HUDEP-2 (cell line): Measurements from ENCODE around the gene WFIKKN1.
"Not testable (repeated sequence)": the region's sequence is repeated elsewhere in the genome, so short reads cannot be mapped to it uniquely, and the experiment has no call there.

ENCODE experiments used
- DNase-seq, 76 experiments: peaks; one replicate each; lab custom pipeline; 2025; ENCODE audit not compliant: unreplicated experiment in 76 of 76; lab: John Stamatoyannopoulos, UW

The WFIKKN1 gene

GRCh38 chr16:595094-595528, 35.7 kb upstream of the WFIKKN1 start:
- no peak for DNase-seq

GRCh38 chr16:595942-596735, 34.6 kb upstream of the WFIKKN1 start:
- no peak for DNase-seq

- DNase-seq = no peak
Measured at GRCh38 chr16:596736-597060, 34.1 kb upstream of the WFIKKN1 start.

- DNase-seq = not testable (repeated sequence)
Measured at GRCh38 chr16:597655-598054, 33.1 kb upstream of the WFIKKN1 start.

- DNase-seq = no peak
Measured at GRCh38 chr16:598823-599739, 31.7 kb upstream of the WFIKKN1 start.

- DNase-seq = peak in 4 of 76 experiments; percentile 15 to 28 (median 20)
Measured at GRCh38 chr16:600781-601180, 30.0 kb upstream of the WFIKKN1 start.

GRCh38 chr16:603933-604332, 26.9 kb upstream of the WFIKKN1 start:
- DNase-seq = no peak

- DNase-seq = no peak
Measured at GRCh38 chr16:606656-607307, 24.0 kb upstream of the WFIKKN1 start.

- DNase-seq = no peak
Measured at GRCh38 chr16:608019-608418, 22.8 kb upstream of the WFIKKN1 start.

- no peak for DNase-seq
Measured at GRCh38 chr16:609316-609715, 21.5 kb upstream of the WFIKKN1 start.

- DNase-seq = no peak
Measured at GRCh38 chr16:609984-610383, 20.8 kb upstream of the WFIKKN1 start.

- DNase-seq = peak in 16 of 76 experiments; percentile 2 to 33 (median 19)
Measured at GRCh38 chr16:610513-611381, 20.0 kb upstream of the WFIKKN1 start.

GRCh38 chr16:615122-615521, 15.7 kb upstream of the WFIKKN1 start:
- DNase-seq = no peak

GRCh38 chr16:616733-617586, 13.8 kb upstream of the WFIKKN1 start:
- DNase-seq = no peak

GRCh38 chr16:617855-618254, 12.9 kb upstream of the WFIKKN1 start:
- DNase-seq = no peak

GRCh38 chr16:619476-620100, 11.2 kb upstream of the WFIKKN1 start:
- DNase-seq = no peak

GRCh38 chr16:620700-621525, 9.9 kb upstream of the WFIKKN1 start:
- no peak for DNase-seq

- DNase-seq = peak in 45 of 76 experiments; percentile 7 to 70 (median 43)
Measured at GRCh38 chr16:621526-622105, 9.2 kb upstream of the WFIKKN1 start.
